Neural progenitor cell (in vitro differentiated cells): ENCODE measurements around the gene RGS6. TPM values are rescaled to one million over a fixed set of nuclear protein-coding genes. Genes with fewer than 3 reads are reported as not detected.

ENCODE experiments used
- DNase-seq: peaks from one replicate; pipeline ENCODE4 v3.0.0-alpha.2; 2016; ENCODE audit warnings: low spot score
- H2AFZ ChIP-seq: fragments of 200-600 bp; sonication (generic); replicated peaks from 2 replicates; pipeline ENCODE4 v1.6.1; 2016; ENCODE audit warnings: antibody characterized with exemption
- H3F3A ChIP-seq: fragments of 200-600 bp; sonication (generic); 2 replicates; pipeline ENCODE4 v1.6.1; 2016; ENCODE audit warnings: antibody characterized with exemption, low read depth
- H3K27ac ChIP-seq: fragments of 200-600 bp; sonication (generic); 2 replicates; pipeline ENCODE4 v1.5.1; 2016; ENCODE audit warnings: mild to moderate bottlenecking
- H3K27me3 ChIP-seq: fragments of 200-600 bp; sonication (generic); 2 replicates; pipeline ENCODE4 v1.6.1; 2016; ENCODE audit warnings: mild to moderate bottlenecking, moderate library complexity
- H3K36me3 ChIP-seq: fragments of 200-600 bp; sonication (generic); 2 replicates; pipeline ENCODE4 v1.5.1; 2016
- H3K4me1 ChIP-seq: fragments of 200-600 bp; sonication (generic); 2 replicates; pipeline ENCODE4 v1.6.1; 2016; ENCODE audit warnings: mixed run types
- H3K4me2 ChIP-seq: fragments of 200-600 bp; sonication (generic); 2 replicates; pipeline ENCODE4 v1.6.1; 2016
- H3K4me3 ChIP-seq: fragments of 200-600 bp; sonication (generic); 2 replicates; pipeline ENCODE4 v1.5.1; 2016
- H3K79me2 ChIP-seq: fragments of 200-600 bp; sonication (generic); 2 replicates; pipeline ENCODE4 v1.6.1; 2016; ENCODE audit warnings: low read depth
- H3K9ac ChIP-seq: fragments of 200-600 bp; sonication (generic); 2 replicates; pipeline ENCODE4 v1.6.1; 2016
- H3K9me3 ChIP-seq: fragments of 200-600 bp; sonication (generic); 2 replicates; pipeline ENCODE4 v1.5.1; 2016; ENCODE audit warnings: low read depth
- H4K20me1 ChIP-seq: fragments of 200-600 bp; sonication (generic); 2 replicates; pipeline ENCODE4 v1.6.1; 2016; ENCODE audit warnings: low read depth
- H3K27ac Mint-ChIP-seq: 3 replicates; pipeline ENCODE4 v1.8.0; 2021; ENCODE audit warnings: mixed read lengths
- H3K27me3 Mint-ChIP-seq: 2 replicates; pipeline ENCODE4 v1.8.0; 2022; ENCODE audit warnings: low read depth, mild to moderate bottlenecking, inconsistent platforms, moderate library complexity, mixed read lengths; ENCODE audit not compliant: insufficient read depth
- H3K36me3 Mint-ChIP-seq: 3 replicates; pipeline ENCODE4 v1.8.0; 2021; ENCODE audit warnings: mixed read lengths
- H3K4me1 Mint-ChIP-seq: 3 replicates; pipeline ENCODE4 v1.8.0; 2021; ENCODE audit warnings: mixed read lengths
- H3K4me3 Mint-ChIP-seq: 3 replicates; pipeline ENCODE4 v1.8.0; 2021; ENCODE audit warnings: mild to moderate bottlenecking, moderate library complexity, mixed read lengths
- H3K9me3 Mint-ChIP-seq: 3 replicates; pipeline ENCODE4 v1.8.0; 2020; ENCODE audit warnings: mixed read lengths
- CTCF ChIP-seq: fragments of 200-600 bp; sonication (generic); IDR thresholded peaks from 2 replicates; pipeline ENCODE4 v1.5.1; 2017; ENCODE audit warnings: antibody characterized with exemption, mild to moderate bottlenecking
- EZH2 ChIP-seq: fragments of 200-600 bp; sonication (generic); IDR thresholded peaks from 2 replicates; pipeline ENCODE4 v1.6.1; 2017; ENCODE audit warnings: antibody characterized with exemption, mild to moderate bottlenecking, moderate library complexity
- EZH2phosphoT487 ChIP-seq: fragments of 200-600 bp; sonication (generic); IDR thresholded peaks from 2 replicates; pipeline ENCODE4 v1.6.1; 2017; ENCODE audit warnings: antibody characterized with exemption
- total RNA-seq: library from RNA; depleted of rRNA; stranded (reverse); fragments of >200 nt; gene quantifications from 2 replicates; pipeline ENCODE4 v1.2.3, GENCODE V29; 2015; ENCODE audit warnings: low replicate concordance

The RGS6 gene
- total RNA-seq, 1 donor from 2014 or later: 0.80 TPM

- Mint-ChIP-seq H3K4me1 (no peaks in the 10 kb centered on the region), H3K36me3 (no peaks in the 10 kb centered on the region), H3K27me3 (no peaks in the 10 kb centered on the region), H3K9me3 (peaks cover 10% of the 10 kb centered on the region), H3K27ac (no peak overlapping the region), H3K4me3 (no peak overlapping the region)
- DNase-seq: no peak
- Histone ChIP-seq H3K4me1 (peaks cover 5% of the 10 kb centered on the region), H3F3A (no peaks in the 10 kb centered on the region), H3K36me3 (no peaks in the 10 kb centered on the region), H3K27ac (no peak overlapping the region), H3K9me3 (peaks cover 15% of the 10 kb centered on the region), H3K4me2 (no peak overlapping the region), H3K9ac (no peak overlapping the region), H3K4me3 (no peak overlapping the region), H3K79me2 (no peaks in the 10 kb centered on the region), H4K20me1 (no peaks in the 10 kb centered on the region), H2AFZ (no peak overlapping the region), H3K27me3 (no peaks in the 10 kb centered on the region)
- TF ChIP-seq CTCF (no peak), EZH2phosphoT487 (no peak), EZH2 (no peak)
These were observed 448.2 kb downstream of the RGS6 start for GRCh38 chr14:72380456-72380855.

- Histone ChIP-seq H3K27me3 (no peaks in the 10 kb centered on the region), H3K4me1 (no peaks in the 10 kb centered on the region), H3K4me2 (no peak overlapping the region), H3F3A (no peaks in the 10 kb centered on the region), H4K20me1 (no peaks in the 10 kb centered on the region), H3K9me3 (peaks cover 5% of the 10 kb centered on the region), H3K27ac (no peak overlapping the region), H2AFZ (no peak overlapping the region), H3K79me2 (no peaks in the 10 kb centered on the region), H3K4me3 (no peak overlapping the region), H3K9ac (no peak overlapping the region), H3K36me3 (no peaks in the 10 kb centered on the region)
- H3K27me3 Mint-ChIP-seq: no peaks in the 10 kb centered on the region
- no peaks in the 10 kb centered on the region for H3K4me1 Mint-ChIP-seq
- DNase-seq: no peak
- H3K36me3 Mint-ChIP-seq: no peaks in the 10 kb centered on the region
- no peak overlapping the region for H3K27ac Mint-ChIP-seq
- peaks cover 8% of the 10 kb centered on the region for H3K9me3 Mint-ChIP-seq
- no peak overlapping the region for H3K4me3 Mint-ChIP-seq
- TF ChIP-seq EZH2phosphoT487: no peak
- no peak for TF ChIP-seq CTCF
- no peak for TF ChIP-seq EZH2
These were observed 451.6 kb downstream of the RGS6 start for GRCh38 chr14:72383865-72384264.

- Histone ChIP-seq H3F3A (no peaks in the 10 kb centered on the region), H3K4me3 (no peak overlapping the region), H3K9me3 (no peaks in the 10 kb centered on the region), H3K36me3 (no peaks in the 10 kb centered on the region), H3K27me3 (no peaks in the 10 kb centered on the region), H3K4me2 (no peak overlapping the region), H3K9ac (no peak overlapping the region), H2AFZ (no peak overlapping the region), H3K27ac (no peak overlapping the region), H3K79me2 (no peaks in the 10 kb centered on the region), H3K4me1 (no peaks in the 10 kb centered on the region), H4K20me1 (no peaks in the 10 kb centered on the region)
- Mint-ChIP-seq H3K9me3 (no peaks in the 10 kb centered on the region), H3K27me3 (no peaks in the 10 kb centered on the region), H3K27ac (no peak overlapping the region), H3K4me1 (no peaks in the 10 kb centered on the region), H3K36me3 (no peaks in the 10 kb centered on the region), H3K4me3 (no peak overlapping the region)
- DNase-seq: no peak
- no peak for TF ChIP-seq CTCF
- no peak for TF ChIP-seq EZH2
- no peak for TF ChIP-seq EZH2phosphoT487
These were observed 455.5 kb downstream of the RGS6 start for GRCh38 chr14:72387726-72388125.

GRCh38 chr14:72389200-72389599 is 457.0 kb downstream of the RGS6 start:
- H4K20me1 ChIP-seq: no peaks in the 10 kb centered on the region
- H3K27me3 ChIP-seq: no peaks in the 10 kb centered on the region
- no peak overlapping the region for H3K4me3 ChIP-seq
- H3K4me1 ChIP-seq: no peaks in the 10 kb centered on the region
- H3K4me1 Mint-ChIP-seq: peaks cover 2% of the 10 kb centered on the region
- no peaks in the 10 kb centered on the region for H3K36me3 ChIP-seq
- no peaks in the 10 kb centered on the region for H3K36me3 Mint-ChIP-seq
- H3K27me3 Mint-ChIP-seq: peaks cover 3% of the 10 kb centered on the region
- H3K4me2 ChIP-seq: no peak overlapping the region
- TF ChIP-seq EZH2phosphoT487 (no peak), CTCF (no peak), EZH2 (no peak)
- no peaks in the 10 kb centered on the region for H3K9me3 ChIP-seq
- H3F3A ChIP-seq: no peaks in the 10 kb centered on the region
- no peak overlapping the region for H3K27ac ChIP-seq
- no peaks in the 10 kb centered on the region for H3K79me2 ChIP-seq
- no peak for DNase-seq
- peaks cover 5% of the 10 kb centered on the region for H3K9me3 Mint-ChIP-seq
- H3K9ac ChIP-seq: no peak overlapping the region
- H3K27ac Mint-ChIP-seq: no peak overlapping the region
- no peak overlapping the region for H3K4me3 Mint-ChIP-seq
- H2AFZ ChIP-seq: no peak overlapping the region
